Neural progenitor cell (in vitro differentiated cells): ENCODE results near the gene DDX17. TPM values are rescaled to one million over a fixed set of nuclear protein-coding genes. Genes with fewer than 3 reads are reported as not detected.
A peak's percentile ranks its signal among the peaks of the same experiment; 100 is the strongest.

ENCODE experiments used
- DNase-seq: peaks from one replicate; pipeline ENCODE4 v3.0.0-alpha.2; 2016; ENCODE audit warnings: low spot score
- H2AFZ ChIP-seq: fragments of 200-600 bp; sonication (generic); replicated peaks from 2 replicates; pipeline ENCODE4 v1.6.1; 2016; ENCODE audit warnings: antibody characterized with exemption
- H3F3A ChIP-seq: fragments of 200-600 bp; sonication (generic); 2 replicates; pipeline ENCODE4 v1.6.1; 2016; ENCODE audit warnings: antibody characterized with exemption, low read depth
- H3K27ac ChIP-seq: fragments of 200-600 bp; sonication (generic); 2 replicates; pipeline ENCODE4 v1.5.1; 2016; ENCODE audit warnings: mild to moderate bottlenecking
- H3K27me3 ChIP-seq: fragments of 200-600 bp; sonication (generic); 2 replicates; pipeline ENCODE4 v1.6.1; 2016; ENCODE audit warnings: mild to moderate bottlenecking, moderate library complexity
- H3K36me3 ChIP-seq: fragments of 200-600 bp; sonication (generic); 2 replicates; pipeline ENCODE4 v1.5.1; 2016
- H3K4me1 ChIP-seq: fragments of 200-600 bp; sonication (generic); 2 replicates; pipeline ENCODE4 v1.6.1; 2016; ENCODE audit warnings: mixed run types
- H3K4me2 ChIP-seq: fragments of 200-600 bp; sonication (generic); 2 replicates; pipeline ENCODE4 v1.6.1; 2016
- H3K4me3 ChIP-seq: fragments of 200-600 bp; sonication (generic); 2 replicates; pipeline ENCODE4 v1.5.1; 2016
- H3K79me2 ChIP-seq: fragments of 200-600 bp; sonication (generic); 2 replicates; pipeline ENCODE4 v1.6.1; 2016; ENCODE audit warnings: low read depth
- H3K9ac ChIP-seq: fragments of 200-600 bp; sonication (generic); 2 replicates; pipeline ENCODE4 v1.6.1; 2016
- H3K9me3 ChIP-seq: fragments of 200-600 bp; sonication (generic); 2 replicates; pipeline ENCODE4 v1.5.1; 2016; ENCODE audit warnings: low read depth
- H4K20me1 ChIP-seq: fragments of 200-600 bp; sonication (generic); 2 replicates; pipeline ENCODE4 v1.6.1; 2016; ENCODE audit warnings: low read depth
- H3K27ac Mint-ChIP-seq: 3 replicates; pipeline ENCODE4 v1.8.0; 2021; ENCODE audit warnings: mixed read lengths
- H3K27me3 Mint-ChIP-seq: 2 replicates; pipeline ENCODE4 v1.8.0; 2022; ENCODE audit warnings: low read depth, mild to moderate bottlenecking, inconsistent platforms, moderate library complexity, mixed read lengths; ENCODE audit not compliant: insufficient read depth
- H3K36me3 Mint-ChIP-seq: 3 replicates; pipeline ENCODE4 v1.8.0; 2021; ENCODE audit warnings: mixed read lengths
- H3K4me1 Mint-ChIP-seq: 3 replicates; pipeline ENCODE4 v1.8.0; 2021; ENCODE audit warnings: mixed read lengths
- H3K4me3 Mint-ChIP-seq: 3 replicates; pipeline ENCODE4 v1.8.0; 2021; ENCODE audit warnings: mild to moderate bottlenecking, moderate library complexity, mixed read lengths
- H3K9me3 Mint-ChIP-seq: 3 replicates; pipeline ENCODE4 v1.8.0; 2020; ENCODE audit warnings: mixed read lengths
- EZH2 ChIP-seq: fragments of 200-600 bp; sonication (generic); IDR thresholded peaks from 2 replicates; pipeline ENCODE4 v1.6.1; 2017; ENCODE audit warnings: antibody characterized with exemption, mild to moderate bottlenecking, moderate library complexity
- EZH2phosphoT487 ChIP-seq: fragments of 200-600 bp; sonication (generic); IDR thresholded peaks from 2 replicates; pipeline ENCODE4 v1.6.1; 2017; ENCODE audit warnings: antibody characterized with exemption
- total RNA-seq: library from RNA; depleted of rRNA; stranded (reverse); fragments of >200 nt; gene quantifications from 2 replicates; pipeline ENCODE4 v1.2.3, GENCODE V29; 2015; ENCODE audit warnings: low replicate concordance
- TF ChIP-seq, protein P1 (sequence below): fragments of 200-600 bp; sonication (generic); IDR thresholded peaks from 2 replicates; pipeline ENCODE4 v1.5.1; 2017; ENCODE audit warnings: antibody characterized with exemption, mild to moderate bottlenecking

DDX17 gene
- total RNA-seq, 1 donor from 2014 or later: 621 TPM

DNA sequence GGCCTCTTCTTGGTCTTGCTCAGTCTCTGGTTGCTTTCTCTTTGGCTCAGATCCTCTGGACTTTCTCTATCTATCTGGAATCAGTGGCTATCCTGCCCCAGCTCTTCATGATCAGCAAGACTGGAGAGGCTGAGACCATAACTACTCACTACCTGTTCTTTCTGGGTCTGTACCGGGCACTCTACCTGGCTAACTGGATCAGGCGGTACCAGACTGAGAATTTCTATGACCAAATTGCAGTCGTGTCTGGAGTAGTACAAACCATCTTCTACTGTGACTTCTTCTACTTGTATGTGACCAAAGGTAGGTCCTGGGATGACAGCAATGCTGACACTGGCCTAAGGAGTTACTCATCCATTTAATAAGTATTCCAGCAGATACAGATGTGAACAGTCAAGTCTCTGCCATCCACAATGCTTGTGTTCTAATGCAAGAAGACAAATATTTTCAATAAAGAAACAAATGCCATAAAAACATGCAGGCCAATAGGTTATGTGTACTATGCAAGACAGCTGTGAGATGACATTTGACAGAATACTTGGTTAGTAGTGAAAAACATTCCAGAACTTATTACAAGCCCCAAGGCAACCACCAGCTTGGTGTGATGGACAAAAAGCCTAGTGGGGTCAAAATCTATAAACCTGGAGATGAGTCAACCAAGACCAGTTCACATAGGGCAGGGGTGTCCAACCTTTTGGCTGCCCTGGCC is 24.8 kb downstream of the DDX17 start:
- Histone ChIP-seq H2AFZ (no peak overlapping the region), H3K9ac (no peak overlapping the region), H3F3A (peaks cover 86% of the 10 kb centered on the region), H3K79me2 (no peaks in the 10 kb centered on the region), H3K4me3 (no peak overlapping the region), H3K4me1 (no peaks in the 10 kb centered on the region), H3K27me3 (no peaks in the 10 kb centered on the region), H3K9me3 (no peaks in the 10 kb centered on the region), H4K20me1 (peaks cover 23% of the 10 kb centered on the region), H3K36me3 (peaks cover 18% of the 10 kb centered on the region), H3K4me2 (no peak overlapping the region), H3K27ac (peak overlapping the region; percentile 67)
- Mint-ChIP-seq H3K4me3 (no peak overlapping the region), H3K27me3 (peaks cover 4% of the 10 kb centered on the region), H3K4me1 (peaks cover 4% of the 10 kb centered on the region), H3K27ac (no peak overlapping the region), H3K36me3 (peaks cover 47% of the 10 kb centered on the region), H3K9me3 (no peaks in the 10 kb centered on the region)
- DNase-seq: no peak
- TF ChIP-seq EZH2 (no peak), EZH2phosphoT487 (no peak)
- TF ChIP-seq, protein P1, sequence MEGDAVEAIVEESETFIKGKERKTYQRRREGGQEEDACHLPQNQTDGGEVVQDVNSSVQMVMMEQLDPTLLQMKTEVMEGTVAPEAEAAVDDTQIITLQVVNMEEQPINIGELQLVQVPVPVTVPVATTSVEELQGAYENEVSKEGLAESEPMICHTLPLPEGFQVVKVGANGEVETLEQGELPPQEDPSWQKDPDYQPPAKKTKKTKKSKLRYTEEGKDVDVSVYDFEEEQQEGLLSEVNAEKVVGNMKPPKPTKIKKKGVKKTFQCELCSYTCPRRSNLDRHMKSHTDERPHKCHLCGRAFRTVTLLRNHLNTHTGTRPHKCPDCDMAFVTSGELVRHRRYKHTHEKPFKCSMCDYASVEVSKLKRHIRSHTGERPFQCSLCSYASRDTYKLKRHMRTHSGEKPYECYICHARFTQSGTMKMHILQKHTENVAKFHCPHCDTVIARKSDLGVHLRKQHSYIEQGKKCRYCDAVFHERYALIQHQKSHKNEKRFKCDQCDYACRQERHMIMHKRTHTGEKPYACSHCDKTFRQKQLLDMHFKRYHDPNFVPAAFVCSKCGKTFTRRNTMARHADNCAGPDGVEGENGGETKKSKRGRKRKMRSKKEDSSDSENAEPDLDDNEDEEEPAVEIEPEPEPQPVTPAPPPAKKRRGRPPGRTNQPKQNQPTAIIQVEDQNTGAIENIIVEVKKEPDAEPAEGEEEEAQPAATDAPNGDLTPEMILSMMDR: no peak

DNA sequence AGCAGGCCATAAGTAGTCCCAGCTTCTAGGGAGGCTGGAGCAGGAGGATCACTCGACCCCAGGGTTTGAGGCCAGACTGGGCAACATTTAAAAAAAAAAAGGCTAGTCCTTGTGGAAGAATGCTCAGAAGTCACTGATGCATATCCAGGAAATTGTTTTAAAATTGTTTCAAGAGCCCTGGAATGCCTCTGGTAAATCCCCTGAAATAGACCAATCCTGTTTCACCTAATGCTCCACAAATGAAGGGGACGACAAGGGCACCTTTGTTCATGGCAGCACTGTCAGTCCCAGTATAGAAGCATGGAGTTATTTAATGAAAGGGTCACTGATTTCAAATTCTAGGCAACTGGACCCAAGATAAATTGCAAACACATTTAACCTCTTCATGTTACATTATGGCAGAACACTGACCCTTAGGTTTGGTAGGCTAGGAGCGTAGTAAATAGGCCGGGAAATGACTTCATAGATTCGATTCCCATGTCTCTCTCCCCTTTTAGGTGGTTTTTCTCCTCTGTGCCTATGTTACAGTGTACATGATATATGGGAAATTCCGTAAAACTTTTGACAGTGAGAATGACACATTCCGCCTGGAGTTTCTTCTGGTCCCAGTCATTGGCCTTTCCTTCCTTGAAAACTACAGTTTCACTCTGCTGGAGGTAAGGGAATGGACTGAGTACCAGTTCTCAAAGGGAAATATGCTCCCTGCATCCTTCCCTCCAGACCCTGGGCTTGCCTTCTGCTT is 26.8 kb downstream of the DDX17 start:
- Mint-ChIP-seq H3K4me1 (peaks cover 4% of the 10 kb centered on the region), H3K27me3 (peaks cover 5% of the 10 kb centered on the region), H3K4me3 (no peak overlapping the region), H3K9me3 (no peaks in the 10 kb centered on the region), H3K27ac (no peak overlapping the region), H3K36me3 (peaks cover 34% of the 10 kb centered on the region)
- no peaks in the 10 kb centered on the region for H3K9me3 ChIP-seq
- H3K27me3 ChIP-seq: no peaks in the 10 kb centered on the region
- H3K4me1 ChIP-seq: no peaks in the 10 kb centered on the region
- TF ChIP-seq EZH2phosphoT487 (no peak), EZH2 (no peak)
- TF ChIP-seq, protein P1: no peak
- no peak overlapping the region for H3K4me3 ChIP-seq
- H3K4me2 ChIP-seq: no peak overlapping the region
- H3F3A ChIP-seq: peaks cover 65% of the 10 kb centered on the region
- peak overlapping the region; percentile 73 for H3K27ac ChIP-seq
- peaks cover 8% of the 10 kb centered on the region for H3K36me3 ChIP-seq
- no peaks in the 10 kb centered on the region for H3K79me2 ChIP-seq
- DNase-seq: no peak
- peaks cover 16% of the 10 kb centered on the region for H4K20me1 ChIP-seq
- H2AFZ ChIP-seq: no peak overlapping the region
- no peak overlapping the region for H3K9ac ChIP-seq

DNA sequence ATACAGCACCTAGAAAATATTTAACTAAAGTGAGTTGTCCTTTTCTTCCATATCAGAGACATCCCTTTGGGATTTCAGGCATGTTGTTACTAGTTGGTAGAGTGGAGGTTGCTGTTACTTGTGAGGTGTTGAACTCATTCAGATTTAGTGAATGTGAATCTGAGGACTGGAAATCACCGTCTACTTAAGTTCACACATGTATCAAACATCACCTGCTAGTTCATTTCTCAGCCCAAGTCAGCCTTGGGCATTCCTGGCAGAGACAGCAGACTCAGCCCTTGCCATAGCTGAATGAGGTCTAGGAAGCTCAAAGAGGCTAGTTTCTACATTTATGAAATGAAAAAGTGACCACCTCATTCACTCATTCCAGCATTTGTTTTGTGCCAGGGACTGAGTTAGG is 28.5 kb downstream of the DDX17 start:
- H3K4me2 ChIP-seq: no peak overlapping the region
- H3K9ac ChIP-seq: no peak overlapping the region
- H3K36me3 Mint-ChIP-seq: peaks cover 18% of the 10 kb centered on the region
- peaks cover 48% of the 10 kb centered on the region for H3F3A ChIP-seq
- no peaks in the 10 kb centered on the region for H3K9me3 ChIP-seq
- H3K36me3 ChIP-seq: peaks cover 3% of the 10 kb centered on the region
- H3K27ac ChIP-seq: no peak overlapping the region
- H2AFZ ChIP-seq: no peak overlapping the region
- H3K4me3 Mint-ChIP-seq: peak overlapping the region; percentile 41
- peaks cover 3% of the 10 kb centered on the region for H4K20me1 ChIP-seq
- no peaks in the 10 kb centered on the region for H3K9me3 Mint-ChIP-seq
- no peak overlapping the region for H3K27ac Mint-ChIP-seq
- H3K4me1 Mint-ChIP-seq: peaks cover 6% of the 10 kb centered on the region
- H3K27me3 Mint-ChIP-seq: peaks cover 3% of the 10 kb centered on the region
- no peak overlapping the region for H3K4me3 ChIP-seq
- TF ChIP-seq, protein P1: no peak
- no peak for TF ChIP-seq EZH2phosphoT487
- no peak for TF ChIP-seq EZH2
- H3K79me2 ChIP-seq: no peaks in the 10 kb centered on the region
- H3K27me3 ChIP-seq: no peaks in the 10 kb centered on the region
- DNase-seq: no peak
- H3K4me1 ChIP-seq: no peaks in the 10 kb centered on the region
